Mesendoderm (in vitro differentiated cells): ENCODE measurements around the gene EP400.

Experiments used
- DNase-seq: peaks from one replicate; pipeline ENCODE4 v3.0.0; 2013
- H2AK5ac ChIP-seq: 2 replicates; pipeline ENCODE4 v1.6.1; 2013; ENCODE audit warnings: low read length, inconsistent platforms
- H2BK120ac ChIP-seq: 2 replicates; pipeline ENCODE4 v1.6.1; 2013; ENCODE audit warnings: low read depth, mild to moderate bottlenecking, low read length, moderate library complexity, mixed read lengths
- H2BK15ac ChIP-seq: replicated peaks from 2 replicates; pipeline ENCODE4 v1.6.1; 2013; ENCODE audit warnings: low read depth, mild to moderate bottlenecking, moderate library complexity
- H2BK5ac ChIP-seq: 2 replicates; pipeline ENCODE4 v1.6.1; 2013; ENCODE audit warnings: low read length, inconsistent platforms
- H3K18ac ChIP-seq: 2 replicates; pipeline ENCODE4 v1.6.1; 2013; ENCODE audit warnings: mild to moderate bottlenecking, low read length, mixed read lengths
- H3K23ac ChIP-seq: one replicate; pipeline ENCODE4 v1.6.1; 2013; ENCODE audit warnings: low read length
- H3K27ac ChIP-seq: 2 replicates; pipeline ENCODE4 v1.5.1; 2013; ENCODE audit warnings: low read depth, mild to moderate bottlenecking, inconsistent platforms, low read length, moderate library complexity
- H3K27me3 ChIP-seq: 2 replicates; pipeline ENCODE4 v1.6.1; 2013; ENCODE audit warnings: low read length, control low read depth, mild to moderate bottlenecking, inconsistent platforms; ENCODE audit not compliant: insufficient read depth, poor library complexity
- H3K36me3 ChIP-seq: 2 replicates; pipeline ENCODE4 v1.6.1; 2013; ENCODE audit warnings: low read length, inconsistent platforms; ENCODE audit not compliant: control insufficient read depth, insufficient read depth
- H3K4ac ChIP-seq: one replicate; pipeline ENCODE4 v1.6.1; 2013; ENCODE audit warnings: low read depth, mild to moderate bottlenecking, low read length, moderate library complexity
- H3K4me1 ChIP-seq: 2 replicates; pipeline ENCODE4 v1.6.1; 2013; ENCODE audit warnings: low read depth, low read length, inconsistent platforms; ENCODE audit not compliant: control insufficient read depth
- H3K4me2 ChIP-seq: 2 replicates; pipeline ENCODE4 v1.6.1; 2013; ENCODE audit warnings: low read length
- H3K4me3 ChIP-seq: 2 replicates; pipeline ENCODE4 v1.5.1; 2013; ENCODE audit warnings: mild to moderate bottlenecking, low read length
- H3K56ac ChIP-seq: one replicate; pipeline ENCODE4 v1.6.1; 2013; ENCODE audit warnings: low read length
- H3K79me1 ChIP-seq: 2 replicates; pipeline ENCODE4 v1.6.1; 2013; ENCODE audit warnings: low read length, inconsistent platforms
- H3K79me2 ChIP-seq: 2 replicates; pipeline ENCODE4 v1.6.1; 2013; ENCODE audit warnings: mild to moderate bottlenecking, low read length; ENCODE audit not compliant: control insufficient read depth, insufficient read depth
- H3K9ac ChIP-seq: 2 replicates; pipeline ENCODE4 v1.6.1; 2013; ENCODE audit warnings: low read length, inconsistent platforms
- H4K5ac ChIP-seq: one replicate; pipeline ENCODE4 v1.6.1; 2013; ENCODE audit warnings: low read length
- H4K8ac ChIP-seq: one replicate; pipeline ENCODE4 v1.6.1; 2013; ENCODE audit warnings: low read depth, mild to moderate bottlenecking, control low read depth, low read length, moderate library complexity
- WGBS: extraction: QIAGEN DNeasy Blood & Tissue Kit; methylation state at CpG from one replicate; pipeline ENCODE4 v1.1.7; 2013; ENCODE audit warnings: low lambda C conversion rate, missing lambda C conversion rate; ENCODE audit not compliant: insufficient coverage; ENCODE audit errors: extremely low coverage; 5-methylcytosine and 5-hydroxymethylcytosine counted together

The EP400 gene

GRCh38 chr12:132123970-132124765 lies 174.4 kb downstream of the EP400 start:
- no peak overlapping the region for H2BK5ac ChIP-seq
- H3K27ac ChIP-seq: no peak overlapping the region
- DNase-seq: no peak
- H3K4me2 ChIP-seq: no peak overlapping the region
- H2BK120ac ChIP-seq: no peak overlapping the region
- no peak overlapping the region for H4K5ac ChIP-seq
- no peak overlapping the region for H3K56ac ChIP-seq
- no peak overlapping the region for H3K9ac ChIP-seq
- no peaks in the 10 kb centered on the region for H3K4me1 ChIP-seq
- no peak overlapping the region for H2BK15ac ChIP-seq
- H2AK5ac ChIP-seq: no peak overlapping the region
- no peaks in the 10 kb centered on the region for H3K79me2 ChIP-seq
- no CpG with 5 or more reads among the region's 12 CpGs for WGBS
- no peak overlapping the region for H3K18ac ChIP-seq
- no peak overlapping the region for H4K8ac ChIP-seq
- no peak overlapping the region for H3K23ac ChIP-seq
- no peaks in the 10 kb centered on the region for H3K79me1 ChIP-seq
- H3K36me3 ChIP-seq: peaks cover 10% of the 10 kb centered on the region
- no peak overlapping the region for H3K4ac ChIP-seq
- no peaks in the 10 kb centered on the region for H3K27me3 ChIP-seq
- H3K4me3 ChIP-seq: no peak overlapping the region

- DNase-seq: no peak
- Histone ChIP-seq H2BK5ac (no peak overlapping the region), H2BK15ac (no peak overlapping the region), H4K8ac (no peak overlapping the region), H3K4me1 (no peaks in the 10 kb centered on the region), H3K4me2 (no peak overlapping the region), H3K4ac (no peak overlapping the region), H2AK5ac (no peak overlapping the region), H4K5ac (no peak overlapping the region), H3K4me3 (no peak overlapping the region), H3K56ac (no peak overlapping the region), H3K79me1 (no peaks in the 10 kb centered on the region), H3K27ac (no peak overlapping the region), H3K18ac (no peak overlapping the region), H3K36me3 (peaks cover 10% of the 10 kb centered on the region), H3K27me3 (no peaks in the 10 kb centered on the region), H3K23ac (no peak overlapping the region), H3K79me2 (no peaks in the 10 kb centered on the region), H2BK120ac (no peak overlapping the region), H3K9ac (no peak overlapping the region)
- WGBS: no CpG with 5 or more reads among the region's 19 CpGs
Measured at GRCh38 chr12:132124766-132125425, 175.2 kb downstream of the EP400 start.

GRCh38 chr12:132125736-132126135 lies 176.0 kb downstream of the EP400 start:
- Histone ChIP-seq H3K4ac (no peak overlapping the region), H3K79me1 (no peaks in the 10 kb centered on the region), H2BK120ac (no peak overlapping the region), H4K5ac (no peak overlapping the region), H3K27ac (no peak overlapping the region), H3K4me3 (no peak overlapping the region), H3K27me3 (no peaks in the 10 kb centered on the region), H4K8ac (no peak overlapping the region), H3K79me2 (no peaks in the 10 kb centered on the region), H2BK15ac (no peak overlapping the region), H3K36me3 (peaks cover 10% of the 10 kb centered on the region), H3K9ac (no peak overlapping the region), H3K18ac (no peak overlapping the region), H2AK5ac (no peak overlapping the region), H3K23ac (no peak overlapping the region), H3K4me2 (no peak overlapping the region), H3K56ac (no peak overlapping the region), H2BK5ac (no peak overlapping the region), H3K4me1 (no peaks in the 10 kb centered on the region)
- no CpG with 5 or more reads among the region's 12 CpGs for WGBS
- DNase-seq: no peak

- WGBS: no CpG with 5 or more reads among the region's 8 CpGs
- peaks cover 10% of the 10 kb centered on the region for H3K36me3 ChIP-seq
- H2AK5ac ChIP-seq: no peak overlapping the region
- no peak overlapping the region for H3K4me2 ChIP-seq
- no peak overlapping the region for H3K4ac ChIP-seq
- no peaks in the 10 kb centered on the region for H3K79me2 ChIP-seq
- no peak overlapping the region for H3K56ac ChIP-seq
- H3K23ac ChIP-seq: no peak overlapping the region
- H3K18ac ChIP-seq: no peak overlapping the region
- H3K27ac ChIP-seq: no peak overlapping the region
- no peak overlapping the region for H3K9ac ChIP-seq
- H4K8ac ChIP-seq: no peak overlapping the region
- no peak for DNase-seq
- H2BK5ac ChIP-seq: no peak overlapping the region
- no peak overlapping the region for H4K5ac ChIP-seq
- no peaks in the 10 kb centered on the region for H3K4me1 ChIP-seq
- H3K4me3 ChIP-seq: no peak overlapping the region
- no peaks in the 10 kb centered on the region for H3K27me3 ChIP-seq
- no peak overlapping the region for H2BK15ac ChIP-seq
- H2BK120ac ChIP-seq: no peak overlapping the region
- H3K79me1 ChIP-seq: no peaks in the 10 kb centered on the region
Measured at GRCh38 chr12:132127041-132127440, 177.3 kb downstream of the EP400 start.

- H3K4me2 ChIP-seq: no peak overlapping the region
- H2BK120ac ChIP-seq: no peak overlapping the region
- no peaks in the 10 kb centered on the region for H3K79me2 ChIP-seq
- no peak overlapping the region for H4K8ac ChIP-seq
- H3K4ac ChIP-seq: no peak overlapping the region
- H2AK5ac ChIP-seq: no peak overlapping the region
- no peak overlapping the region for H3K27ac ChIP-seq
- H3K23ac ChIP-seq: no peak overlapping the region
- H4K5ac ChIP-seq: no peak overlapping the region
- DNase-seq: no peak
- no peaks in the 10 kb centered on the region for H3K79me1 ChIP-seq
- H3K27me3 ChIP-seq: no peaks in the 10 kb centered on the region
- no peak overlapping the region for H2BK15ac ChIP-seq
- H3K18ac ChIP-seq: no peak overlapping the region
- no CpG with 5 or more reads among the region's 3 CpGs for WGBS
- H3K4me1 ChIP-seq: no peaks in the 10 kb centered on the region
- H3K9ac ChIP-seq: no peak overlapping the region
- H2BK5ac ChIP-seq: no peak overlapping the region
- H3K56ac ChIP-seq: no peak overlapping the region
- H3K4me3 ChIP-seq: no peak overlapping the region
- H3K36me3 ChIP-seq: peaks cover 10% of the 10 kb centered on the region
Measured at GRCh38 chr12:132129007-132129406, 179.3 kb downstream of the EP400 start.
